ENCODE measurements around the gene IL1RN.

IL1RN gene

GRCh38 chr2:113167115-113167932 lies 39.9 kb downstream of the IL1RN start:
- DNase-seq (ENCODE audit: low read depth), result no peak
- no peak overlapping the region for H3K4me3 ChIP-seq (ENCODE audit: control insufficient read depth, low read depth, low read length)
- no peak for TF ChIP-seq CTCF (conservative IDR thresholded peaks at IDR 0.05; ENCODE audit: control insufficient read depth, insufficient read depth, low read depth, low read length)

- TF ChIP-seq CTCF (conservative IDR thresholded peaks at IDR 0.05; ENCODE audit: control insufficient read depth, insufficient read depth, low read depth, low read length), result no peak
- no peak overlapping the region for H3K4me3 ChIP-seq (ENCODE audit: control insufficient read depth, low read depth, low read length)
- no peak for DNase-seq (ENCODE audit: low read depth)
Measured at GRCh38 chr2:113167962-113168340, 40.6 kb downstream of the IL1RN start.

GRCh38 chr2:113169002-113169530 lies 41.7 kb downstream of the IL1RN start:
- no peak for DNase-seq (ENCODE audit: low read depth)
- no peak overlapping the region for H3K4me3 ChIP-seq (ENCODE audit: control insufficient read depth, low read depth, low read length)
- no peak for TF ChIP-seq CTCF (conservative IDR thresholded peaks at IDR 0.05; ENCODE audit: control insufficient read depth, insufficient read depth, low read depth, low read length)

- DNase-seq (ENCODE audit: low read depth), result no peak
- no peak overlapping the region for H3K4me3 ChIP-seq (ENCODE audit: control insufficient read depth, low read depth, low read length)
- TF ChIP-seq CTCF (conservative IDR thresholded peaks at IDR 0.05; ENCODE audit: control insufficient read depth, insufficient read depth, low read depth, low read length), result no peak
Measured at GRCh38 chr2:113169586-113169985, 42.2 kb downstream of the IL1RN start.

- H3K4me3 ChIP-seq (ENCODE audit: control insufficient read depth, low read depth, low read length), result no peak overlapping the region
- no peak for TF ChIP-seq CTCF (conservative IDR thresholded peaks at IDR 0.05; ENCODE audit: control insufficient read depth, insufficient read depth, low read depth, low read length)
- DNase-seq (ENCODE audit: low read depth), result no peak
Measured at GRCh38 chr2:113171334-113172075, 44.1 kb downstream of the IL1RN start.

- no peak for DNase-seq (ENCODE audit: low read depth)
- no peak for TF ChIP-seq CTCF (conservative IDR thresholded peaks at IDR 0.05; ENCODE audit: control insufficient read depth, insufficient read depth, low read depth, low read length)
- H3K4me3 ChIP-seq (ENCODE audit: control insufficient read depth, low read depth, low read length), result no peak overlapping the region
Measured at GRCh38 chr2:113172721-113173541, 45.5 kb downstream of the IL1RN start.
